22Rv1 (cell line): ENCODE measurements around the gene GATA6.

Source experiments
- CTCF ChIP-seq: fragments of 450-650 bp; IDR thresholded peaks from 2 replicates; pipeline ENCODE4 v1.5.1; 2017; ENCODE audit warnings: mild to moderate bottlenecking
- ZFX ChIP-seq: fragments of 450-650 bp; IDR thresholded peaks from 2 replicates; pipeline ENCODE4 v1.6.1; 2017; ENCODE audit warnings: antibody characterized with exemption, borderline replicate concordance

- TF ChIP-seq CTCF (no peak), ZFX (no peak)
Observed at GRCh38 chr18:22194151-22194598, 24.8 kb downstream of the GATA6 start.
